GM12892 (cell line): ENCODE measurements around the gene CDAN1.

Experiments
- POLR2A ChIP-seq: IDR thresholded peaks from 2 replicates; pipeline ENCODE4 v1.6.1; 2011; ENCODE audit warnings: low read depth, low read length, control low read depth
- POLR2AphosphoS5 ChIP-seq: IDR thresholded peaks from 2 replicates; pipeline ENCODE4 v1.6.1; 2011; ENCODE audit warnings: low read depth, low read length, control low read depth
- TAF1 ChIP-seq: IDR thresholded peaks from 2 replicates; pipeline ENCODE4 v1.6.1; 2011; ENCODE audit warnings: low read depth, mild to moderate bottlenecking, control low read depth, low read length, borderline replicate concordance

DNA sequence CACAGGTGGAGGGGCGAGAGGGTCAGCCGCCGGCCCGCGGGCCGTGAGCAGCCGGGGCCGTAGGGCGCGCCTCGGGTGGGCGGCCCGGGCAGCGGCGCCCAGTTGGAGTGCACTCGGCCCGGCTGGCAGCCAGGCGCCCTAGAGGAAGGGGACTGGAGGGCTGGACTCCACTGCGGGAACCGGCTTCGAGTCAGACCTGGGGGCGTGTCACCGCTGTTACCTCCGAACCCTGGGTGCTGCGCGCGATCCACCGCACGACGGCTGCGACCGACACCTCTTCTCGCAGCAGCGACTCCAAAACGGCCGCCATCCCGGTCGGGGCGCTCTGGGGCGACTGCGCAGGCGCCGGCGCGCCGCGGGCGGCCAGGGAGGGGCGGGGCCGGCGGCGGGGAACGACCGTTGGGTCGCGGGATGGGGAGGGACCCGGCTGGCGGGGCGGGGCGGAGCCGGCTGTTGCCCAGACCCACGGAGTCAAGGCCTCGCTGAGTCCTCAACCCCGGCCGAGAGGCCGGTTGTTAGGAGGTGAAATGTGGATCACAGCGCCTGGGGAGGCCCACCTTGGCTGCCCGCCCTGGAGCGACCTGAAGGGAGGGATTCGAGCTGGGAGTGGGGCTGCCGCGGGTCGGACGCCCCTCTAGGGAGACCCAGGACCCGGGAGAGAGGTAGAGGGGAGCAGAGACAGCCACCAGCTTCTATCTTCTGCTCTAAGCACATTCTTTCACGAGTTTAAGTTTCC is at the start of gene CDAN1:
- TF ChIP-seq POLR2A = peak; percentile 64; the same call in 1 of the 2 replicates
- TF ChIP-seq TAF1 = no peak
- TF ChIP-seq POLR2AphosphoS5 = peak; percentile 68
